Endothelial cell of umbilical vein (primary cell): ENCODE results near the gene TDRKH. TPM values are rescaled to one million over a fixed set of nuclear protein-coding genes. Genes with fewer than 3 reads are reported as not detected.

Experiments used
- BruUV-seq: library from RNA; stranded (reverse); fragments of 400-500 nt; replicated peaks from 2 replicates; lab custom pipeline; 2021; lab: Mats Ljungman, UMichigan
- CTCF ChIA-PET: fragments of 300-600, 350-600 bp; sonication (Branson Sonifier 250); formaldehyde crosslinking; loops from one replicate; lab custom pipeline; 2021; ENCODE audit warnings: antibody characterized with exemption, inconsistent platforms; lab: Charles Lee
- POLR2A ChIA-PET: fragments of 300-600, 350-600 bp; sonication (Branson Sonifier 250); formaldehyde crosslinking; loops from one replicate; lab custom pipeline; 2021; ENCODE audit warnings: antibody characterized with exemption, inconsistent platforms; lab: Charles Lee
- DNase-seq: peaks from one replicate; pipeline ENCODE4 v3.0.0-alpha.2; 2011; ENCODE audit warnings: low read depth, low spot score
- FAIRE-seq: peaks from 2 replicates; lab custom pipeline; 2011; peaks lifted over from hg19 to GRCh38; lab: Jason Lieb, UNC
- H2AFZ ChIP-seq: 2 replicates; pipeline ENCODE4 v1.6.0; 2012; ENCODE audit warnings: low read depth, low read length, control low read depth, inconsistent platforms
- H3K27ac ChIP-seq: 2 replicates; pipeline ENCODE4 v1.5.1; 2011; ENCODE audit warnings: low read depth, mild to moderate bottlenecking, control low read depth, low read length, moderate library complexity; ENCODE audit not compliant: insufficient read depth
- H3K27me3 ChIP-seq, 2 experiments: 2 replicates each; pipeline versions ENCODE4 v1.6.0 to v1.6.1; 2011; ENCODE audit warnings: low read length in 2 of 2, mixed read lengths in 1 of 2; ENCODE audit not compliant: control insufficient read depth in 2 of 2, insufficient read depth in 2 of 2
- H3K36me3 ChIP-seq, 2 experiments: 2 replicates in 1 of 2; 3 replicates in 1 of 2; pipeline ENCODE4 v1.5.1; 2011; ENCODE audit warnings: low read length in 2 of 2, mild to moderate bottlenecking in 1 of 2, moderate library complexity in 1 of 2; ENCODE audit not compliant: control insufficient read depth in 2 of 2, insufficient read depth in 2 of 2; ENCODE audit errors: extremely low read depth in 1 of 2
- H3K4me1 ChIP-seq: 3 replicates; pipeline ENCODE4 v1.5.1; 2011; ENCODE audit warnings: mild to moderate bottlenecking, low read length; ENCODE audit not compliant: control insufficient read depth, insufficient read depth; ENCODE audit errors: extremely low read depth
- H3K4me2 ChIP-seq: 2 replicates; pipeline ENCODE4 v1.6.1; 2011; ENCODE audit warnings: low read length, control low read depth, mixed read lengths; ENCODE audit not compliant: insufficient read depth
- H3K4me3 ChIP-seq, 3 experiments: fragments of 200-600 bp in 1 of 3; sonication (generic), shearing (Covaris generic) in 1 of 3; replicated peaks in 1 of 3; 2 replicates each; pipeline ENCODE4 v1.5.1; 2011 to 2016; ENCODE audit warnings: control low read depth in 3 of 3, low read length in 3 of 3, mild to moderate bottlenecking in 2 of 3, inconsistent platforms in 1 of 3, low read depth in 1 of 3, moderate library complexity in 1 of 3; ENCODE audit not compliant: insufficient read depth in 1 of 3
- H3K79me2 ChIP-seq: 2 replicates; pipeline ENCODE4 v1.6.0; 2012; ENCODE audit warnings: low read length, inconsistent platforms; ENCODE audit not compliant: control insufficient read depth, insufficient read depth
- H3K9ac ChIP-seq: replicated peaks from 2 replicates; pipeline ENCODE3; 2011; ENCODE audit warnings: low read length, control low read depth; ENCODE audit not compliant: insufficient read depth; ENCODE audit errors: extremely low read depth
- H3K9me1 ChIP-seq: replicated peaks from 3 replicates; pipeline ENCODE4 v1.6.0; 2011; ENCODE audit warnings: mild to moderate bottlenecking, low read length; ENCODE audit not compliant: control insufficient read depth, insufficient read depth; ENCODE audit errors: extremely low read depth
- H3K9me3 ChIP-seq: replicated peaks from 2 replicates; pipeline ENCODE4 v1.5.1; 2012; ENCODE audit warnings: low read length, inconsistent platforms; ENCODE audit not compliant: control insufficient read depth, insufficient read depth
- H4K20me1 ChIP-seq: replicated peaks from 2 replicates; pipeline ENCODE3; 2011; ENCODE audit warnings: mild to moderate bottlenecking, low read length; ENCODE audit not compliant: control insufficient read depth, insufficient read depth; ENCODE audit errors: extremely low read depth
- FOS ChIP-seq: IDR thresholded peaks from 2 replicates; pipeline ENCODE4 v1.6.1; 2011; ENCODE audit warnings: mild to moderate bottlenecking, low read length, moderate library complexity, borderline replicate concordance; ENCODE audit not compliant: insufficient read depth
- GATA2 ChIP-seq: IDR thresholded peaks from 2 replicates; pipeline ENCODE4 v1.7.0; 2011; ENCODE audit warnings: low read depth, mild to moderate bottlenecking, moderate library complexity, mixed read lengths, low read length; ENCODE audit not compliant: insufficient read length, insufficient read depth
- JUN ChIP-seq: IDR thresholded peaks from 2 replicates; pipeline ENCODE4 v1.6.1; 2011; ENCODE audit warnings: borderline replicate concordance, low read depth; ENCODE audit not compliant: insufficient read length, insufficient read depth
- MYC ChIP-seq: IDR thresholded peaks from one replicate; pipeline ENCODE4 v1.6.1; 2011; ENCODE audit warnings: mild to moderate bottlenecking, low read depth, low read length
- POLR2A ChIP-seq: IDR thresholded peaks from 2 replicates; pipeline ENCODE4 v1.6.1; 2012; ENCODE audit warnings: low read depth, mild to moderate bottlenecking, control low read depth, low read length
- POLR2AphosphoS5 ChIP-seq: IDR thresholded peaks from 2 replicates; pipeline ENCODE4 v1.6.1; 2012; ENCODE audit warnings: low read depth, mild to moderate bottlenecking, control low read depth, low read length, moderate library complexity; ENCODE audit not compliant: insufficient read depth
- dilution Hi-C: fragments of 300-500 bp; cut with MboI; formaldehyde crosslinking; loops from one replicate; pipeline ENCODE4 v1.15.0; 2019; ENCODE audit warnings: low sequenced_read_pairs; ENCODE audit not compliant: extremely low pct_ligation_motif_present
- intact Hi-C: fragments of 100-400 bp; cut with micrococcal nuclease; formaldehyde crosslinking; loops from one replicate; pipeline ENCODE4 v1.10.0; 2022
- polyA plus RNA-seq, 4 experiments: library from polyadenylated mRNA; depleted of rRNA in 3 of 4; stranded (reverse) in 3 of 4; unstranded in 1 of 4; fragments of >200 nt; gene quantifications; 2 replicates each; pipeline versions ENCODE4 v1.2.1 to v1.2.3, GENCODE V29; 2011 to 2012; ENCODE audit warnings: missing spikeins in 1 of 4
- total RNA-seq: library from RNA; stranded (reverse); gene quantifications from 2 replicates; pipeline ENCODE4 v1.2.3, GENCODE V29; 2021
- TF ChIP-seq, protein P1 (sequence below): IDR thresholded peaks from 2 replicates; pipeline ENCODE4 v1.6.1; 2011; ENCODE audit not compliant: insufficient read depth, insufficient read length
- TF ChIP-seq, protein P2 (sequence below), 2 donors: IDR thresholded peaks; 1 replicate in 1 of 2; 2 replicates in 1 of 2; pipeline ENCODE4 v1.5.1; 2011; ENCODE audit warnings: low read length in 2 of 2, mild to moderate bottlenecking in 2 of 2, moderate library complexity in 2 of 2, control low read depth in 1 of 2, inconsistent platforms in 1 of 2, low read depth in 1 of 2; ENCODE audit not compliant: insufficient read depth in 1 of 2; ENCODE audit errors: extremely low read depth in 1 of 2

TDRKH gene
- total and polyA plus RNA-seq, 2 donors (not counting 3 experiments of a cell fraction or from before 2014, with no cell fraction given) = 3.9 to 9.6 TPM

DNA sequence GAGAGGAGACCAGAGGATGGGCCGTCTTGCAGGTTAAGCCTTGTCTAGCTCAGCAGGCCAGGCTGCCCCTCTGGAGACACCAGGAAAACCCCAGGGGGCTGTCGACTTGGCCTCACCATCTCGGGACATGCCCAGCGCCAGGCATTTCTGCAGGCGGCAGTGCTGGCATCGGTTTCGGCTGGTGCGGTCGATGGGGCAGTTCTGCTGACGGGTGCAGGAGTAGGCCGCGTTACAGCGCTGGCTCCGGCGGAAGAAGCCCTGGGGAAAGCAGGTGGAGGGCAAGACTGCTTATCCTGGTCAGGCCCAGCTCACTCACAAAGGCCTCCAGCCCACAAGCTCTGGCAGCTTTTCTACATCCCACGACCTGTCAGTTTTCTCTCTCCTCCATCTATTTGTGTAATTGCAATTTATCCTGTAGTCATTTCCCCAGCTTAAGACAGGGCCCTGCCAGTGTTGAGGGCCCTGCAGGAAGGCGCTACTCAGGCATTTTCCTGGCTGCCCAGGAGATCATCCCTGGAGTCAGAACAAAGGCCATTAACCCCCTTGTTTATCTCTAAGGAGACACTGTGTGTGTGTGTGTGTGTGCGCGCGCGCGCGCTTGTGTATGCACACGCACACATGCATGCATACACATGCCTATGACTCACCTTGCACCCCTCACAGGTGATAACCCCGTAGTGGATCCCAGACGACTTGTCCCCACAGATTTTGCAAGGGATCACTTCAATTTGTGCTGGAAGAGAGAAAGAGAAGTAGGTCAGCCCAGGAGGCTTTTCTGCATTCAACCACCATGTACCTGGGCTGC, 26.4 kb upstream of the TDRKH start:
- TF ChIP-seq POLR2AphosphoS5 (no peak), GATA2 (no peak), MYC (no peak), POLR2A (no peak), FOS (no peak), JUN (no peak)
- TF ChIP-seq, protein P1, sequence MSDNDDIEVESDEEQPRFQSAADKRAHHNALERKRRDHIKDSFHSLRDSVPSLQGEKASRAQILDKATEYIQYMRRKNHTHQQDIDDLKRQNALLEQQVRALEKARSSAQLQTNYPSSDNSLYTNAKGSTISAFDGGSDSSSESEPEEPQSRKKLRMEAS = no peak
- TF ChIP-seq, protein P2, sequence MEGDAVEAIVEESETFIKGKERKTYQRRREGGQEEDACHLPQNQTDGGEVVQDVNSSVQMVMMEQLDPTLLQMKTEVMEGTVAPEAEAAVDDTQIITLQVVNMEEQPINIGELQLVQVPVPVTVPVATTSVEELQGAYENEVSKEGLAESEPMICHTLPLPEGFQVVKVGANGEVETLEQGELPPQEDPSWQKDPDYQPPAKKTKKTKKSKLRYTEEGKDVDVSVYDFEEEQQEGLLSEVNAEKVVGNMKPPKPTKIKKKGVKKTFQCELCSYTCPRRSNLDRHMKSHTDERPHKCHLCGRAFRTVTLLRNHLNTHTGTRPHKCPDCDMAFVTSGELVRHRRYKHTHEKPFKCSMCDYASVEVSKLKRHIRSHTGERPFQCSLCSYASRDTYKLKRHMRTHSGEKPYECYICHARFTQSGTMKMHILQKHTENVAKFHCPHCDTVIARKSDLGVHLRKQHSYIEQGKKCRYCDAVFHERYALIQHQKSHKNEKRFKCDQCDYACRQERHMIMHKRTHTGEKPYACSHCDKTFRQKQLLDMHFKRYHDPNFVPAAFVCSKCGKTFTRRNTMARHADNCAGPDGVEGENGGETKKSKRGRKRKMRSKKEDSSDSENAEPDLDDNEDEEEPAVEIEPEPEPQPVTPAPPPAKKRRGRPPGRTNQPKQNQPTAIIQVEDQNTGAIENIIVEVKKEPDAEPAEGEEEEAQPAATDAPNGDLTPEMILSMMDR (IDR thresholded peaks at IDR 0.05; ENCODE audit: extremely low read depth in 1 of 2, insufficient read depth in 1 of 2, low read depth in 1 of 2, low read length in 2 of 2) = no peak
- POLR2A ChIA-PET = interaction anchor here (0.7 kb wide), 1 partner anchor 40 kb away, joined by 3 read pairs; no protein-coding TSS in a partner anchor
- no peak overlapping the region for H3K4me3 ChIP-seq
- H3K79me2 ChIP-seq = no peaks in the 10 kb centered on the region
- FAIRE-seq (no peak), DNase-seq (no peak)
- H4K20me1 ChIP-seq = no peaks in the 10 kb centered on the region
- no peak overlapping the region for H3K4me2 ChIP-seq
- H3K27ac ChIP-seq = no peak overlapping the region
- H3K27me3 ChIP-seq = peaks cover 0 to 3% of the 10 kb centered on the region in 2 experiments
- no peaks in the 10 kb centered on the region for H3K4me1 ChIP-seq
- intact Hi-C loops (no loop called here), dilution Hi-C loops (no loop called here)
- no peaks in the 10 kb centered on the region for H3K36me3 ChIP-seq
- CTCF ChIA-PET = interaction anchor here (2.0 kb wide), 1 partner anchor 14 kb away, joined by 7 read pairs; no protein-coding TSS in a partner anchor
- no TSS peak for BruUV-seq
- no peaks in the 10 kb centered on the region for H3K9me3 ChIP-seq
- H3K9me1 ChIP-seq = no peaks in the 10 kb centered on the region
- no peak overlapping the region for H3K9ac ChIP-seq
- H2AFZ ChIP-seq = no peak overlapping the region
